HepG2 (cell line): Measurements from ENCODE around the gene CD300LB. TPM values are rescaled to one million over a fixed set of nuclear protein-coding genes. Genes with fewer than 3 reads are reported as not detected.

Experiments used
- ATAC-seq: fragments of 200-7000 bp; cut with Tn5 transposase; 3 replicates; pipeline ENCODE4 v1.9.1; 2020; ENCODE audit warnings: mild to moderate bottlenecking, moderate library complexity
- BruUV-seq: library from RNA; stranded (reverse); fragments of 400-500 nt; replicated peaks from 2 replicates; lab custom pipeline; 2021; lab: Mats Ljungman, UMichigan
- CTCF ChIA-PET: fragments of 300-600 bp; formaldehyde crosslinking; extraction: SDS; loops from one replicate; lab custom pipeline; 2021; ENCODE audit warnings: low total read pairs, inconsistent platforms, low intra/inter-chr PET ratio; lab: Yijun Ruan, JAX
- POLR2A ChIA-PET: fragments of 350-600 bp; sonication (Branson Sonifier 250); formaldehyde crosslinking; loops from one replicate; lab custom pipeline; 2020; ENCODE audit warnings: antibody characterized with exemption, inconsistent platforms; lab: Yijun Ruan, JAX
- DNase-seq: peaks from one replicate; pipeline ENCODE4 v3.0.0-alpha.2; 2015; ENCODE audit warnings: low spot score
- FAIRE-seq: peaks from 3 replicates; lab custom pipeline; 2011; peaks lifted over from hg19 to GRCh38; lab: Jason Lieb, UNC
- H2AFZ ChIP-seq: one replicate; pipeline ENCODE4 v1.6.1; 2011; ENCODE audit warnings: low read length, inconsistent platforms
- H3K27ac ChIP-seq: fragments of 300-600 bp; 3 replicates; pipeline ENCODE4 v1.8.0; 2011; ENCODE audit warnings: mixed run types, mild to moderate bottlenecking, mixed read lengths, low read length, inconsistent platforms; ENCODE audit not compliant: insufficient read depth; ENCODE audit errors: extremely low read length
- H3K27me3 ChIP-seq, 2 experiments: fragments of 200-600 bp in 1 of 2; 2 replicates in 1 of 2; 3 replicates in 1 of 2; pipeline versions ENCODE4 v1.6.0 to v1.8.0; 2011; ENCODE audit warnings: low read length in 2 of 2, mild to moderate bottlenecking in 2 of 2, moderate library complexity in 2 of 2, inconsistent platforms in 1 of 2; ENCODE audit not compliant: insufficient read depth in 2 of 2, control insufficient read depth in 1 of 2
- H3K36me3 ChIP-seq, 2 experiments: fragments of 200-600 bp in 1 of 2; replicated peaks in 1 of 2; 2 replicates in 1 of 2; 3 replicates in 1 of 2; pipeline versions ENCODE4 v1.5.1 to v1.8.0; 2011; ENCODE audit warnings: low read length in 2 of 2, inconsistent platforms in 1 of 2; ENCODE audit not compliant: insufficient read depth in 2 of 2, control insufficient read depth in 1 of 2
- H3K4me1 ChIP-seq: 2 replicates; pipeline ENCODE4 v1.5.1; 2012; ENCODE audit warnings: low read length, inconsistent platforms; ENCODE audit not compliant: insufficient read depth
- H3K4me2 ChIP-seq: 2 replicates; pipeline ENCODE4 v1.6.0; 2011; ENCODE audit warnings: low read depth, low read length, inconsistent platforms
- H3K4me3 ChIP-seq, 3 experiments: fragments of 200-600 bp in 1 of 3; sonication (generic), shearing (Covaris generic) in 1 of 3; replicated peaks in 1 of 3; 2 replicates each; pipeline ENCODE4 v1.5.1; 2011 to 2016; ENCODE audit warnings: low read length in 3 of 3, inconsistent platforms in 2 of 3, low read depth in 2 of 3, mild to moderate bottlenecking in 2 of 3, control low read depth in 1 of 3, mixed read lengths in 1 of 3; ENCODE audit not compliant: insufficient read depth in 1 of 3
- H3K79me2 ChIP-seq: one replicate; pipeline ENCODE4 v1.6.1; 2011; ENCODE audit warnings: low read length, inconsistent platforms; ENCODE audit not compliant: insufficient read depth
- H3K9ac ChIP-seq: 2 replicates; pipeline ENCODE4 v1.6.0; 2011; ENCODE audit warnings: mild to moderate bottlenecking, low read depth, low read length, inconsistent platforms; ENCODE audit not compliant: insufficient read depth
- H3K9me3 ChIP-seq: 2 replicates; pipeline ENCODE4 v1.5.1; 2012; ENCODE audit warnings: mild to moderate bottlenecking, low read length
- H4K20me1 ChIP-seq: 2 replicates; pipeline ENCODE4 v1.6.0; 2011; ENCODE audit warnings: inconsistent platforms, mild to moderate bottlenecking, low read length, moderate library complexity; ENCODE audit not compliant: insufficient read depth
- BORCS8-MEF2B ChIP-seq: sonication (generic); formaldehyde crosslinking; IDR thresholded peaks from 2 replicates; pipeline ENCODE4 v1.8.0; 2022; ENCODE audit warnings: mild to moderate bottlenecking, missing genetic modification reagents
- KAT7 ChIP-seq: IDR thresholded peaks from 2 replicates; pipeline ENCODE4 v1.6.1; 2018; ENCODE audit warnings: borderline replicate concordance, missing compliant biosample characterization
- MZF1 ChIP-seq: sonication (generic); formaldehyde crosslinking; IDR thresholded peaks from 2 replicates; pipeline ENCODE4 v1.8.1; 2023; ENCODE audit warnings: mild to moderate bottlenecking, missing genetic modification reagents, borderline replicate concordance
- NCOA5 ChIP-seq: sonication (generic); formaldehyde crosslinking; IDR thresholded peaks from 2 replicates; pipeline ENCODE4 v1.4.0; 2020; ENCODE audit warnings: missing genetic modification reagents
- NFE2 ChIP-seq: sonication (generic); formaldehyde crosslinking; IDR thresholded peaks from 2 replicates; pipeline ENCODE4 v1.4.0; 2020; ENCODE audit warnings: missing genetic modification reagents
- RFX3 ChIP-seq: IDR thresholded peaks from 2 replicates; pipeline ENCODE4 v1.6.1; 2016; ENCODE audit warnings: missing biosample characterization, missing genetic modification reagents
- WIZ ChIP-seq: sonication (generic); formaldehyde crosslinking; IDR thresholded peaks from 2 replicates; pipeline ENCODE4 v1.5.1; 2020; ENCODE audit warnings: mild to moderate bottlenecking, missing genetic modification reagents
- ZNF333 ChIP-seq: sonication (generic); formaldehyde crosslinking; IDR thresholded peaks from 2 replicates; pipeline ENCODE4 v1.4.0; 2020; ENCODE audit warnings: mild to moderate bottlenecking, missing genetic modification reagents, borderline replicate concordance
- ZSCAN22 ChIP-seq: sonication (generic); formaldehyde crosslinking; IDR thresholded peaks from 2 replicates; pipeline ENCODE4 v1.4.0; 2020; ENCODE audit warnings: mild to moderate bottlenecking, missing genetic modification reagents
- WGBS: methylation state at CpG from one replicate; pipeline ENCODE4 v1.1.6; 2017; ENCODE audit warnings: low lambda C conversion rate; 5-methylcytosine and 5-hydroxymethylcytosine counted together
- in situ Hi-C: cut with HindIII; loops from 2 replicates; pipeline ENCODE4 v1.10.0; 2017; ENCODE audit warnings: low pct_unique_long_range_greater_than_20kb; ENCODE audit not compliant: extremely low pct_ligation_motif_present
- intact Hi-C: fragments of 100-400 bp; cut with micrococcal nuclease; formaldehyde crosslinking; loops from one replicate; pipeline ENCODE4 v1.10.0; 2022; ENCODE audit not compliant: unreplicated experiment
- polyA plus RNA-seq, 8 experiments: library from polyadenylated mRNA; depleted of rRNA in 3 of 8; stranded (reverse) in 7 of 8; unstranded in 1 of 8; fragments of >200 nt; fragmentation: Illumina TruSeq in 4 of 8; extraction: Trizol in 4 of 8; gene quantifications; 2 replicates each; pipeline versions ENCODE4 v1.2.1 to v1.2.3, GENCODE V29; 2011 to 2016; ENCODE audit warnings: low read depth in 4 of 8, missing spikeins in 1 of 8, mixed read lengths in 1 of 8; ENCODE audit not compliant: insufficient read depth in 1 of 8
- total RNA-seq, 5 experiments: library from RNA; depleted of rRNA; stranded (reverse); fragments of >200 nt; fragmentation: Illumina TruSeq; extraction: Trizol; gene quantifications; 2 replicates each; pipeline ENCODE4 v1.2.3, GENCODE V29; 2016; ENCODE audit warnings: low read depth in 1 of 5
- TF ChIP-seq, protein P1 (sequence below): sonication (generic); formaldehyde crosslinking; conservative IDR thresholded peaks from 2 replicates; pipeline ENCODE4 v1.4.0; 2020; ENCODE audit warnings: missing genetic modification reagents
- TF ChIP-seq, protein P2 (sequence below): sonication (generic); formaldehyde crosslinking; IDR thresholded peaks from 2 replicates; pipeline ENCODE4 v1.4.0; 2020; ENCODE audit warnings: mild to moderate bottlenecking, low read depth, missing genetic modification reagents
- TF ChIP-seq, protein P3 (sequence below): IDR thresholded peaks from 2 replicates; pipeline ENCODE4 v1.6.1; 2016; ENCODE audit warnings: low read depth
- TF ChIP-seq, protein P4 (sequence below): sonication (generic); formaldehyde crosslinking; IDR thresholded peaks from 2 replicates; pipeline ENCODE4 v1.5.0; 2020; ENCODE audit warnings: missing genetic modification reagents
- TF ChIP-seq, protein P5 (sequence below): sonication (generic); formaldehyde crosslinking; IDR thresholded peaks from 2 replicates; pipeline ENCODE4 v1.8.1; 2023; ENCODE audit warnings: mild to moderate bottlenecking, missing genetic modification reagents
- TF ChIP-seq, protein P6 (sequence below): sonication (generic); formaldehyde crosslinking; IDR thresholded peaks from 2 replicates; pipeline ENCODE4 v1.8.0; 2022; ENCODE audit warnings: missing genetic modification reagents, low read depth, mild to moderate bottlenecking, borderline replicate concordance

The CD300LB gene
- total and polyA plus RNA-seq, 2 of the 13 experiments (the other 11 are each of a cell fraction or from before 2014, with no cell fraction given): not detected

DNA sequence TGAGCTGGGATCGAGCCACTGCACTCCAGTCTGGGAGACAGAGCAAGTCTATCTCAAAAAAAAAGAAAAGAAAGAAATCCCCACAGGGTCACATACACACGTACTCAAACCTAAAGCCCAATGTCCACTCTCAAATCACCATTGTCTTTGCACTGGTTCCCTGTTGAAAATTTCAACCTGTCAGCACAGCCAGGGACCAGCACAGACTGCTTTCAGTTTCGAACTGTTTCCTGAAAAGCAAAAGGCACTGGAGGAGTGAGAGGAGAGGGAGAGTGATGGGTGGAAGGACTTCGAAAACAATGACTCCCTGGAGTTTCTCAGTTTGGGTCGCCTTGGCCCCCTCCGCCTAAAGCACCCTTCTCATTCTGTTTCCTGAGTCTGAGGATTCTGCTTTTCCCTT lies 23.6 kb upstream of the CD300LB start:
- Histone ChIP-seq H3K4me2 (no peak overlapping the region), H3K36me3 (no peaks in the 10 kb centered on the region), H3K9ac (no peak overlapping the region), H3K4me3 (no peak overlapping the region), H3K4me1 (no peaks in the 10 kb centered on the region), H3K9me3 (no peaks in the 10 kb centered on the region), H3K27me3 (peaks cover 5 to 81% of the 10 kb centered on the region in 2 experiments), H3K27ac (no peak overlapping the region), H4K20me1 (no peaks in the 10 kb centered on the region), H2AFZ (no peak overlapping the region), H3K79me2 (no peaks in the 10 kb centered on the region)
- POLR2A ChIA-PET: no interaction called here
- CTCF ChIA-PET: no interaction called here
- in situ Hi-C loops (no loop called here), intact Hi-C loops (no loop called here)
- FAIRE-seq (no peak), ATAC-seq (no peak), DNase-seq (no peak)
- WGBS: 20% methylated on average over 6 of the region's 6 CpGs
- no peak for TF ChIP-seq KAT7 (CRISPR knock-in tag)
- TF ChIP-seq WIZ (CRISPR knock-in tag): no peak
- TF ChIP-seq, protein P1, sequence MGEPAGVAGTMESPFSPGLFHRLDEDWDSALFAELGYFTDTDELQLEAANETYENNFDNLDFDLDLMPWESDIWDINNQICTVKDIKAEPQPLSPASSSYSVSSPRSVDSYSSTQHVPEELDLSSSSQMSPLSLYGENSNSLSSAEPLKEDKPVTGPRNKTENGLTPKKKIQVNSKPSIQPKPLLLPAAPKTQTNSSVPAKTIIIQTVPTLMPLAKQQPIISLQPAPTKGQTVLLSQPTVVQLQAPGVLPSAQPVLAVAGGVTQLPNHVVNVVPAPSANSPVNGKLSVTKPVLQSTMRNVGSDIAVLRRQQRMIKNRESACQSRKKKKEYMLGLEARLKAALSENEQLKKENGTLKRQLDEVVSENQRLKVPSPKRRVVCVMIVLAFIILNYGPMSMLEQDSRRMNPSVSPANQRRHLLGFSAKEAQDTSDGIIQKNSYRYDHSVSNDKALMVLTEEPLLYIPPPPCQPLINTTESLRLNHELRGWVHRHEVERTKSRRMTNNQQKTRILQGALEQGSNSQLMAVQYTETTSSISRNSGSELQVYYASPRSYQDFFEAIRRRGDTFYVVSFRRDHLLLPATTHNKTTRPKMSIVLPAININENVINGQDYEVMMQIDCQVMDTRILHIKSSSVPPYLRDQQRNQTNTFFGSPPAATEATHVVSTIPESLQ (CRISPR knock-in tag): no peak
- no peak for TF ChIP-seq BORCS8-MEF2B (CRISPR knock-in tag)
- TF ChIP-seq RFX3 (CRISPR knock-in tag): no peak
- no peak for TF ChIP-seq ZNF333 (CRISPR knock-in tag)
- TF ChIP-seq, protein P2, sequence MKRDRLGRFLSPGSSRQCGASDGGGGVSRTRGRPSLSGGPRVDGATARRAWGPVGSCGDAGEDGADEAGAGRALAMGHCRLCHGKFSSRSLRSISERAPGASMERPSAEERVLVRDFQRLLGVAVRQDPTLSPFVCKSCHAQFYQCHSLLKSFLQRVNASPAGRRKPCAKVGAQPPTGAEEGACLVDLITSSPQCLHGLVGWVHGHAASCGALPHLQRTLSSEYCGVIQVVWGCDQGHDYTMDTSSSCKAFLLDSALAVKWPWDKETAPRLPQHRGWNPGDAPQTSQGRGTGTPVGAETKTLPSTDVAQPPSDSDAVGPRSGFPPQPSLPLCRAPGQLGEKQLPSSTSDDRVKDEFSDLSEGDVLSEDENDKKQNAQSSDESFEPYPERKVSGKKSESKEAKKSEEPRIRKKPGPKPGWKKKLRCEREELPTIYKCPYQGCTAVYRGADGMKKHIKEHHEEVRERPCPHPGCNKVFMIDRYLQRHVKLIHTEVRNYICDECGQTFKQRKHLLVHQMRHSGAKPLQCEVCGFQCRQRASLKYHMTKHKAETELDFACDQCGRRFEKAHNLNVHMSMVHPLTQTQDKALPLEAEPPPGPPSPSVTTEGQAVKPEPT (CRISPR knock-in tag): no peak
- TF ChIP-seq, protein P3, sequence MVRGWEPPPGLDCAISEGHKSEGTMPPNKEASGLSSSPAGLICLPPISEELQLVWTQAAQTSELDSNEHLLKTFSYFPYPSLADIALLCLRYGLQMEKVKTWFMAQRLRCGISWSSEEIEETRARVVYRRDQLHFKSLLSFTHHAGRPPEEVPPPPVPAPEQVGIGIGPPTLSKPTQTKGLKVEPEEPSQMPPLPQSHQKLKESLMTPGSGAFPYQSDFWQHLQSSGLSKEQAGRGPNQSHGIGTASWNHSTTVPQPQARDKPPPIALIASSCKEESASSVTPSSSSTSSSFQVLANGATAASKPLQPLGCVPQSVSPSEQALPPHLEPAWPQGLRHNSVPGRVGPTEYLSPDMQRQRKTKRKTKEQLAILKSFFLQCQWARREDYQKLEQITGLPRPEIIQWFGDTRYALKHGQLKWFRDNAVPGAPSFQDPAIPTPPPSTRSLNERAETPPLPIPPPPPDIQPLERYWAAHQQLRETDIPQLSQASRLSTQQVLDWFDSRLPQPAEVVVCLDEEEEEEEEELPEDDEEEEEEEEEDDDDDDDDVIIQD (CRISPR knock-in tag): no peak
- TF ChIP-seq, protein P4, sequence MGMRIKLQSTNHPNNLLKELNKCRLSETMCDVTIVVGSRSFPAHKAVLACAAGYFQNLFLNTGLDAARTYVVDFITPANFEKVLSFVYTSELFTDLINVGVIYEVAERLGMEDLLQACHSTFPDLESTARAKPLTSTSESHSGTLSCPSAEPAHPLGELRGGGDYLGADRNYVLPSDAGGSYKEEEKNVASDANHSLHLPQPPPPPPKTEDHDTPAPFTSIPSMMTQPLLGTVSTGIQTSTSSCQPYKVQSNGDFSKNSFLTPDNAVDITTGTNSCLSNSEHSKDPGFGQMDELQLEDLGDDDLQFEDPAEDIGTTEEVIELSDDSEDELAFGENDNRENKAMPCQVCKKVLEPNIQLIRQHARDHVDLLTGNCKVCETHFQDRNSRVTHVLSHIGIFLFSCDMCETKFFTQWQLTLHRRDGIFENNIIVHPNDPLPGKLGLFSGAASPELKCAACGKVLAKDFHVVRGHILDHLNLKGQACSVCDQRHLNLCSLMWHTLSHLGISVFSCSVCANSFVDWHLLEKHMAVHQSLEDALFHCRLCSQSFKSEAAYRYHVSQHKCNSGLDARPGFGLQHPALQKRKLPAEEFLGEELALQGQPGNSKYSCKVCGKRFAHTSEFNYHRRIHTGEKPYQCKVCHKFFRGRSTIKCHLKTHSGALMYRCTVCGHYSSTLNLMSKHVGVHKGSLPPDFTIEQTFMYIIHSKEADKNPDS: no peak
- TF ChIP-seq ZSCAN22 (CRISPR knock-in tag): no peak
- TF ChIP-seq NFE2 (CRISPR knock-in tag): no peak
- TF ChIP-seq, protein P5, sequence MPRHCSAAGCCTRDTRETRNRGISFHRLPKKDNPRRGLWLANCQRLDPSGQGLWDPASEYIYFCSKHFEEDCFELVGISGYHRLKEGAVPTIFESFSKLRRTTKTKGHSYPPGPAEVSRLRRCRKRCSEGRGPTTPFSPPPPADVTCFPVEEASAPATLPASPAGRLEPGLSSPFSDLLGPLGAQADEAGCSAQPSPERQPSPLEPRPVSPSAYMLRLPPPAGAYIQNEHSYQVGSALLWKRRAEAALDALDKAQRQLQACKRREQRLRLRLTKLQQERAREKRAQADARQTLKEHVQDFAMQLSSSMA (CRISPR knock-in tag): no peak
- TF ChIP-seq NCOA5 (CRISPR knock-in tag): no peak
- TF ChIP-seq, protein P6, sequence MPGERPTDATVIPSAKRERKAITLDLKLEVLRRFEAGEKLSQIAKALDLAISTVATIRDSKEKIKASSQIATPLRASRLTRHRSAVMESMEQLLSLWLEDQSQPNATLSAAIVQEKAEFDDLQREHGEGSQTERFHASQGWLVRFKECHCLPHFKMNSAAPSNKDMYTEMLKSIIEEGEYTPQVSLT (CRISPR knock-in tag): no peak
- TF ChIP-seq MZF1 (CRISPR knock-in tag): no peak
- no TSS peak for BruUV-seq
